WTC11 (cell line): ENCODE results near the gene MTA1. TPM values are rescaled to one million over a fixed set of nuclear protein-coding genes. Genes with fewer than 3 reads are reported as not detected.

ENCODE experiments used
- ATAC-seq: fragments of 200-7000 bp; cut with Tn5 transposase; 2 replicates; pipeline ENCODE4 v1.10.0; 2021; ENCODE audit warnings: mild to moderate bottlenecking, moderate library complexity
- CTCF ChIA-PET: fragments of 300-600 bp; sonication (Branson Sonifier 250); formaldehyde crosslinking; loops from one replicate; lab custom pipeline; 2021; ENCODE audit warnings: antibody characterized with exemption; lab: Charles Lee
- POLR2A ChIA-PET: fragments of 350-600 bp; sonication (Branson Sonifier 250); formaldehyde crosslinking; loops from one replicate; lab custom pipeline; 2021; ENCODE audit warnings: antibody characterized with exemption; lab: Charles Lee
- DNase-seq: peaks from one replicate; pipeline ENCODE4 v3.0.0; 2021; ENCODE audit warnings: low spot score
- H3K27ac Mint-ChIP-seq: 2 replicates; pipeline ENCODE4 v1.8.0; 2021; ENCODE audit warnings: mixed read lengths
- H3K27me3 Mint-ChIP-seq: 2 replicates; pipeline ENCODE4 v1.8.0; 2021; ENCODE audit warnings: low read depth, mild to moderate bottlenecking, moderate library complexity, mixed read lengths
- H3K36me3 Mint-ChIP-seq: 2 replicates; pipeline ENCODE4 v1.8.0; 2021; ENCODE audit warnings: mixed read lengths
- H3K4me1 Mint-ChIP-seq: 2 replicates; pipeline ENCODE4 v1.8.0; 2022; ENCODE audit warnings: mixed read lengths
- H3K4me3 Mint-ChIP-seq: 2 replicates; pipeline ENCODE4 v1.8.0; 2021; ENCODE audit warnings: mild to moderate bottlenecking, moderate library complexity, mixed read lengths
- H3K9me3 Mint-ChIP-seq: 2 replicates; pipeline ENCODE4 v1.8.0; 2021; ENCODE audit warnings: mixed read lengths
- AR ChIP-seq: fragments of 250-450 bp; sonication (Bioruptor Pico); IDR thresholded peaks from 2 replicates; pipeline ENCODE4 v1.9.0; 2021; ENCODE audit warnings: mild to moderate bottlenecking
- ARID4B ChIP-seq: sonication (generic); formaldehyde crosslinking; IDR thresholded peaks from 2 replicates; pipeline ENCODE4 v1.8.0; 2023; ENCODE audit warnings: missing genetic modification reagents, mild to moderate bottlenecking, borderline replicate concordance
- ATF1 ChIP-seq: sonication (generic); formaldehyde crosslinking; IDR thresholded peaks from 2 replicates; pipeline ENCODE4 v1.8.1; 2023; ENCODE audit warnings: mild to moderate bottlenecking, moderate library complexity, missing genetic modification reagents
- CBFB ChIP-seq: sonication (generic); formaldehyde crosslinking; IDR thresholded peaks from 2 replicates; pipeline ENCODE4 v1.8.1; 2022; ENCODE audit warnings: mild to moderate bottlenecking, low read depth, missing genetic modification reagents
- CDX4 ChIP-seq: fragments of 250-450 bp; sonication (Bioruptor Pico); IDR thresholded peaks from 2 replicates; pipeline ENCODE4 v1.9.0; 2021; ENCODE audit warnings: moderate library complexity, mild to moderate bottlenecking, inconsistent platforms, borderline replicate concordance
- E2F4 ChIP-seq: sonication (generic); formaldehyde crosslinking; IDR thresholded peaks from 2 replicates; pipeline ENCODE4 v1.8.1; 2022; ENCODE audit warnings: low read depth, mild to moderate bottlenecking, moderate library complexity, missing genetic modification reagents, borderline replicate concordance
- ESRRA ChIP-seq: sonication (generic); formaldehyde crosslinking; IDR thresholded peaks from 2 replicates; pipeline ENCODE4 v1.8.1; 2022; ENCODE audit warnings: mild to moderate bottlenecking, missing genetic modification reagents, borderline replicate concordance
- IRF2 ChIP-seq: sonication (generic); formaldehyde crosslinking; IDR thresholded peaks from 2 replicates; pipeline ENCODE4 v1.8.0; 2022; ENCODE audit warnings: low read depth, missing genetic modification reagents, borderline replicate concordance
- KAT7 ChIP-seq: sonication (generic); formaldehyde crosslinking; IDR thresholded peaks from 2 replicates; pipeline ENCODE4 v1.8.1; 2023; ENCODE audit warnings: missing genetic modification reagents, mild to moderate bottlenecking, borderline replicate concordance
- NFE2L1 ChIP-seq: sonication (generic); formaldehyde crosslinking; IDR thresholded peaks from 2 replicates; pipeline ENCODE4 v1.8.1; 2023; ENCODE audit warnings: missing genetic modification reagents
- RORB ChIP-seq: fragments of 250-450 bp; sonication (Bioruptor Pico); IDR thresholded peaks from 2 replicates; pipeline ENCODE4 v1.9.0; 2021; ENCODE audit warnings: mild to moderate bottlenecking
- SOX15 ChIP-seq: fragments of 250-450 bp; sonication (Bioruptor Pico); IDR thresholded peaks from 2 replicates; pipeline ENCODE4 v1.9.0; 2021; ENCODE audit warnings: mild to moderate bottlenecking
- TCF7 ChIP-seq: sonication (generic); formaldehyde crosslinking; IDR thresholded peaks from 2 replicates; pipeline ENCODE4 v1.8.0; 2022; ENCODE audit warnings: mild to moderate bottlenecking, low read depth, missing genetic modification reagents, moderate library complexity
- TEAD4 ChIP-seq: sonication (generic); formaldehyde crosslinking; IDR thresholded peaks from 2 replicates; pipeline ENCODE4 v1.8.0; 2022; ENCODE audit warnings: mild to moderate bottlenecking, missing genetic modification reagents
- ZNF138 ChIP-seq: sonication (generic); formaldehyde crosslinking; conservative IDR thresholded peaks from 2 replicates; pipeline ENCODE4 v1.8.1; 2022; ENCODE audit warnings: mild to moderate bottlenecking, moderate library complexity, missing genetic modification reagents
- ZNF423 ChIP-seq: fragments of 250-450 bp; sonication (Bioruptor Pico); IDR thresholded peaks from 2 replicates; pipeline ENCODE4 v2.1.2; 2022; ENCODE audit warnings: mild to moderate bottlenecking, moderate library complexity
- total RNA-seq: library from RNA; stranded (reverse); gene quantifications from 3 replicates; pipeline ENCODE4 v1.2.3, GENCODE V29; 2021
- TF ChIP-seq, protein P1 (sequence below): fragments of 250-450 bp; sonication (Bioruptor Pico); IDR thresholded peaks from 2 replicates; pipeline ENCODE4 v2.1.2; 2022; ENCODE audit warnings: mild to moderate bottlenecking, moderate library complexity
- TF ChIP-seq, protein P2 (sequence below): sonication (generic); formaldehyde crosslinking; IDR thresholded peaks from 2 replicates; pipeline ENCODE4 v1.8.0; 2022; ENCODE audit warnings: mild to moderate bottlenecking, missing genetic modification reagents
- TF ChIP-seq, protein P3 (sequence below): fragments of 200-600 bp; IDR thresholded peaks from 2 replicates; pipeline ENCODE4 v1.8.0; 2022; ENCODE audit warnings: antibody characterized with exemption

MTA1 gene
- total RNA-seq, 1 experiment from 2014 or later: 279 TPM

DNA sequence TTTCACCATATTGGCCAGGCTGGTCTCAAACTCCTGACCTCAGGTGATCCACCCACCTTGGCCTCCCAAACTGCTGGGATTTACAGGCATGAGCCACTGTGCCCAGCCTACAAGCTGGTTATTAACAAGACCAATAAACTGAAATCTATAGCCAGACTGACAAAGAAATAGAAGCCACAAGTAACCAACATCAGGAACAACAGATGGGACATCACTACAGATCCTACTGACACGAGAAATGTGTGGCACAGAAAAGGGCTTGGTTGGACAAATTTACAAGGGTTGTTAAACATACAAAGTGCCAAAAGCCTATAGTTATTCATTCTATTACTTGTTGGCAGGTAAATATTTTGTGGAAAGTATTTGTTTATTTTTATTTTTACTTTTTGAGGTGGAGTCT is 11.6 kb downstream of the MTA1 start (continued):
- TF ChIP-seq, protein P1, sequence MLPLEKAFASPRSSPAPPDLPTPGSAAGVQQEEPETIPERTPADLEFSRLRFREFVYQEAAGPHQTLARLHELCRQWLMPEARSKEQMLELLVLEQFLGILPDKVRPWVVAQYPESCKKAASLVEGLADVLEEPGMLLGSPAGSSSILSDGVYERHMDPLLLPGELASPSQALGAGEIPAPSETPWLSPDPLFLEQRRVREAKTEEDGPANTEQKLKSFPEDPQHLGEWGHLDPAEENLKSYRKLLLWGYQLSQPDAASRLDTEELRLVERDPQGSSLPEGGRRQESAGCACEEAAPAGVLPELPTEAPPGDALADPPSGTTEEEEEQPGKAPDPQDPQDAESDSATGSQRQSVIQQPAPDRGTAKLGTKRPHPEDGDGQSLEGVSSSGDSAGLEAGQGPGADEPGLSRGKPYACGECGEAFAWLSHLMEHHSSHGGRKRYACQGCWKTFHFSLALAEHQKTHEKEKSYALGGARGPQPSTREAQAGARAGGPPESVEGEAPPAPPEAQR (CRISPR knock-in tag): no peak
- TF ChIP-seq, protein P2, sequence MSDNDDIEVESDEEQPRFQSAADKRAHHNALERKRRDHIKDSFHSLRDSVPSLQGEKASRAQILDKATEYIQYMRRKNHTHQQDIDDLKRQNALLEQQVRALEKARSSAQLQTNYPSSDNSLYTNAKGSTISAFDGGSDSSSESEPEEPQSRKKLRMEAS (CRISPR knock-in tag): no peak
- TF ChIP-seq TEAD4 (CRISPR knock-in tag) (no peak), ESRRA (no peak), SOX15 (CRISPR knock-in tag) (no peak), ATF1 (CRISPR knock-in tag) (no peak), IRF2 (CRISPR knock-in tag) (no peak), AR (CRISPR knock-in tag) (no peak), ARID4B (no peak), ZNF138 (no peak)
- TF ChIP-seq, protein P3, sequence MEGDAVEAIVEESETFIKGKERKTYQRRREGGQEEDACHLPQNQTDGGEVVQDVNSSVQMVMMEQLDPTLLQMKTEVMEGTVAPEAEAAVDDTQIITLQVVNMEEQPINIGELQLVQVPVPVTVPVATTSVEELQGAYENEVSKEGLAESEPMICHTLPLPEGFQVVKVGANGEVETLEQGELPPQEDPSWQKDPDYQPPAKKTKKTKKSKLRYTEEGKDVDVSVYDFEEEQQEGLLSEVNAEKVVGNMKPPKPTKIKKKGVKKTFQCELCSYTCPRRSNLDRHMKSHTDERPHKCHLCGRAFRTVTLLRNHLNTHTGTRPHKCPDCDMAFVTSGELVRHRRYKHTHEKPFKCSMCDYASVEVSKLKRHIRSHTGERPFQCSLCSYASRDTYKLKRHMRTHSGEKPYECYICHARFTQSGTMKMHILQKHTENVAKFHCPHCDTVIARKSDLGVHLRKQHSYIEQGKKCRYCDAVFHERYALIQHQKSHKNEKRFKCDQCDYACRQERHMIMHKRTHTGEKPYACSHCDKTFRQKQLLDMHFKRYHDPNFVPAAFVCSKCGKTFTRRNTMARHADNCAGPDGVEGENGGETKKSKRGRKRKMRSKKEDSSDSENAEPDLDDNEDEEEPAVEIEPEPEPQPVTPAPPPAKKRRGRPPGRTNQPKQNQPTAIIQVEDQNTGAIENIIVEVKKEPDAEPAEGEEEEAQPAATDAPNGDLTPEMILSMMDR: no peak

- no peak for DNase-seq
- no peaks in the 10 kb centered on the region for H3K9me3 Mint-ChIP-seq
- peaks cover 21% of the 10 kb centered on the region for H3K36me3 Mint-ChIP-seq
- no peak overlapping the region for H3K4me3 Mint-ChIP-seq
- TF ChIP-seq ZNF423 (CRISPR knock-in tag) (no peak), NFE2L1 (CRISPR knock-in tag) (no peak), CDX4 (CRISPR knock-in tag) (no peak), TEAD4 (CRISPR knock-in tag) (no peak), RORB (CRISPR knock-in tag) (no peak), CBFB (CRISPR knock-in tag) (no peak), E2F4 (CRISPR knock-in tag) (no peak), TCF7 (no peak), KAT7 (no peak), AR (CRISPR knock-in tag) (no peak)
- H3K27me3 Mint-ChIP-seq: no peaks in the 10 kb centered on the region
- no peak for ATAC-seq
- H3K4me1 Mint-ChIP-seq: peaks cover 14% of the 10 kb centered on the region
- POLR2A ChIA-PET: interaction anchor here (0.5 kb wide), 1 partner anchor 584 kb away, joined by 7 read pairs; no protein-coding TSS in a partner anchor
- H3K27ac Mint-ChIP-seq: peak overlapping the region; percentile 57; the same call in 1 of the 2 replicates
- CTCF ChIA-PET: interaction anchor here (1.2 to 2.8 kb wide), 4 partner anchors 39 to 57 kb away, joined by 5 to 7 read pairs (median 6); no protein-coding TSS in a partner anchor
Measured at GRCh38 chr14:105432657-105433056, 13.0 kb downstream of the MTA1 start.
